OCI-LY3 (cell line): ENCODE results near the gene TMEM167A.

Experiments
- H2AFZ ChIP-seq: fragments of 200-600, 300-600 bp; shearing (Covaris generic); 2 replicates; pipeline ENCODE4 v1.6.0; 2014; ENCODE audit warnings: antibody characterized with exemption, low read depth, low read length
- H3K27ac ChIP-seq: fragments of 200-600, 300-600 bp; sonication (generic); 2 replicates; pipeline ENCODE4 v1.5.1; 2014; ENCODE audit warnings: mild to moderate bottlenecking, low read length, moderate library complexity, mixed read lengths
- H3K27me3 ChIP-seq: fragments of 200-600, 300-600 bp; sonication (generic); 2 replicates; pipeline ENCODE4 v1.6.1; 2014; ENCODE audit warnings: low read depth, low read length, mixed read lengths
- H3K36me3 ChIP-seq: fragments of 200-600, 300-600 bp; sonication (generic); replicated peaks from 2 replicates; pipeline ENCODE3; 2014; ENCODE audit warnings: low read depth, low read length, mixed read lengths
- H3K4me1 ChIP-seq: fragments of 300-600, 200-600 bp; sonication (generic); 2 replicates; pipeline ENCODE4 v1.6.1; 2014; ENCODE audit warnings: low read length, mixed read lengths
- H3K4me2 ChIP-seq: fragments of 200-600, 300-600 bp; sonication (generic); 2 replicates; pipeline ENCODE4 v1.6.1; 2014; ENCODE audit warnings: low read length, mixed read lengths
- H3K4me3 ChIP-seq: fragments of 300-600, 200-600 bp; sonication (generic); 2 replicates; pipeline ENCODE4 v1.5.1; 2014; ENCODE audit warnings: antibody characterized with exemption, mild to moderate bottlenecking, low read length, moderate library complexity
- H3K79me2 ChIP-seq: fragments of 300-600, 200-600 bp; shearing (Covaris generic); 2 replicates; pipeline ENCODE4 v1.6.1; 2014; ENCODE audit warnings: mild to moderate bottlenecking, low read length, mixed read lengths
- H3K9ac ChIP-seq: fragments of 300-600, 200-600 bp; shearing (Covaris generic); 2 replicates; pipeline ENCODE4 v1.6.0; 2014; ENCODE audit warnings: mild to moderate bottlenecking, low read length, moderate library complexity
- H3K9me3 ChIP-seq: fragments of 200-600, 300-600 bp; shearing (Covaris generic); 2 replicates; pipeline ENCODE4 v1.6.1; 2014; ENCODE audit warnings: low read length, mixed read lengths; ENCODE audit not compliant: insufficient read depth
- H4K20me1 ChIP-seq: fragments of 200-600, 300-600 bp; sonication (generic); 2 replicates; pipeline ENCODE4 v1.6.1; 2016; ENCODE audit warnings: low read length, mixed read lengths; ENCODE audit not compliant: insufficient read depth
- CTCF ChIP-seq: fragments of 200-600, 300-600 bp; sonication (generic); IDR thresholded peaks from 2 replicates; pipeline ENCODE4 v1.5.1; 2014; ENCODE audit warnings: antibody characterized with exemption, low read length, low read depth
- EZH2phosphoT487 ChIP-seq: fragments of 200-600 bp; shearing (Covaris generic); IDR thresholded peaks from 2 replicates; pipeline ENCODE4 v1.6.1; 2018; ENCODE audit warnings: antibody characterized with exemption, mixed run types, low read depth

TMEM167A gene

GRCh38 chr5:83118976-83119375, 41.8 kb upstream of the TMEM167A start:
- no peaks in the 10 kb centered on the region for H4K20me1 ChIP-seq
- H2AFZ ChIP-seq: no peak overlapping the region
- no peak overlapping the region for H3K4me2 ChIP-seq
- H3K4me3 ChIP-seq: no peak overlapping the region
- no peaks in the 10 kb centered on the region for H3K79me2 ChIP-seq
- peaks cover 3% of the 10 kb centered on the region for H3K36me3 ChIP-seq
- no peak overlapping the region for H3K27ac ChIP-seq
- no peak overlapping the region for H3K9ac ChIP-seq
- H3K4me1 ChIP-seq: no peaks in the 10 kb centered on the region
- H3K27me3 ChIP-seq: no peaks in the 10 kb centered on the region
- TF ChIP-seq EZH2phosphoT487 (no peak), CTCF (no peak)
- no peaks in the 10 kb centered on the region for H3K9me3 ChIP-seq

- Histone ChIP-seq H2AFZ (no peak overlapping the region), H3K27ac (no peak overlapping the region), H3K36me3 (peaks cover 3% of the 10 kb centered on the region), H3K27me3 (no peaks in the 10 kb centered on the region), H3K4me2 (no peak overlapping the region), H3K9me3 (no peaks in the 10 kb centered on the region), H3K79me2 (no peaks in the 10 kb centered on the region), H3K9ac (no peak overlapping the region), H3K4me3 (no peak overlapping the region), H3K4me1 (no peaks in the 10 kb centered on the region), H4K20me1 (no peaks in the 10 kb centered on the region)
- no peak for TF ChIP-seq CTCF
- TF ChIP-seq EZH2phosphoT487: no peak
Measured at GRCh38 chr5:83118471-83118870, 41.3 kb upstream of the TMEM167A start.

- Histone ChIP-seq H3K4me1 (no peaks in the 10 kb centered on the region), H3K9ac (no peak overlapping the region), H3K9me3 (no peaks in the 10 kb centered on the region), H3K79me2 (no peaks in the 10 kb centered on the region), H3K4me3 (no peak overlapping the region), H4K20me1 (no peaks in the 10 kb centered on the region), H2AFZ (no peak overlapping the region), H3K4me2 (no peak overlapping the region), H3K27me3 (no peaks in the 10 kb centered on the region), H3K27ac (no peak overlapping the region), H3K36me3 (peaks cover 6% of the 10 kb centered on the region)
- TF ChIP-seq EZH2phosphoT487 (no peak), CTCF (no peak)
Measured at GRCh38 chr5:83115816-83116215, 38.6 kb upstream of the TMEM167A start.

- Histone ChIP-seq H3K79me2 (no peaks in the 10 kb centered on the region), H3K4me2 (no peak overlapping the region), H3K27ac (no peak overlapping the region), H3K27me3 (no peaks in the 10 kb centered on the region), H2AFZ (no peak overlapping the region), H3K9ac (no peak overlapping the region), H4K20me1 (no peaks in the 10 kb centered on the region), H3K4me1 (no peaks in the 10 kb centered on the region), H3K9me3 (no peaks in the 10 kb centered on the region), H3K36me3 (peaks cover 3% of the 10 kb centered on the region), H3K4me3 (no peak overlapping the region)
- no peak for TF ChIP-seq CTCF
- TF ChIP-seq EZH2phosphoT487: no peak
Measured at GRCh38 chr5:83109380-83109779, 32.2 kb upstream of the TMEM167A start.
